ENCODE data around the gene MAPT. TPM values are rescaled to one million over a fixed set of nuclear protein-coding genes. Genes with fewer than 3 reads are reported as not detected.

The MAPT gene
- total RNA-seq, 1 donor from 2014 or later: 3.5 TPM

Other genes starting within 250 kb of the MAPT start
- gene CRHR1, start 110.2 kb upstream of the MAPT start, total RNA-seq (ENCODE audit: low replicate concordance): 0.17 and 0.43 TPM in 2 replicates
- gene SPPL2C, start 49.7 kb upstream of the MAPT start, total RNA-seq (ENCODE audit: low replicate concordance): not detected in 2 replicates
- not detected in 2 replicates for gene STH, start 104.7 kb downstream of the MAPT start, total RNA-seq (ENCODE audit: low replicate concordance)